ENCODE data around the gene TBX15.

TBX15 gene

DNA sequence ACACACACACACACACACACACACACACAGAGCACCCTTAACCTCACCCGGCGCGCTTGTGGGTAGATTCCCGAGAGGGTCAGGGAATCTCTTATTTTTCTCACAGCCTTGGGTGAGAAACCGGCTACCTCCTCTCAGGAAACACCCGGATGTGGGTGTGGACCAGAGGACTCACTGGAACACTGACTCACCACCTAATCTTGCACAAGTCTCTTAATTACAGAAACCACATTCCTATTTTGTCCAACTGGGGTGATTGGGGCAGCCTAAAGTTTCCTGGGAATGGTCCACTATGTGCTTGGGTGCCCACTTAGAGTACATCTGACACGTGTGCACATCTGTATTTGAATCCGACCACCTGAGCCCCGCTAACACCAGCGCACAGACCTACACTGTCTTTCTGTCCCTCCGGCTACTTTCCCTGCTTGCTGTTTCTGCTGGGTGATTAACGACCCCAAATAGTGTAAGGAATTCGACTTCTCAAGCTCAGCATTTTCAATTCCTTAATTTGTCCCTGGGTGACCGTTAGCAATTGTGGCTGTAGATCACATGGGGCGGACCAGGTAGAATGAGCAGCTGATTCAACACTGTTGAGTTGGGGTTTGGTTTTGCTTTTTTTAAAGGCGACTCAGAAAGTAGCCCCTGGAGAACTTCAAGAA, 14.0 kb upstream of the TBX15 start:
- Histone ChIP-seq H3K4me2 (ENCODE audit: low read depth, low read length, poor library complexity, severe bottlenecking) (no peak overlapping the region), H3K36me3 (ENCODE audit: low read length) (no peaks in the 10 kb centered on the region), H3K4me3 (ENCODE audit: insufficient read depth, low read length, poor library complexity, severe bottlenecking) (no peak overlapping the region), H2AFZ (ENCODE audit: low read depth, low read length, severe bottlenecking) (no peak overlapping the region), H3K9me2 (replicated peaks; ENCODE audit: insufficient read depth, low read length) (no peaks in the 10 kb centered on the region), H3K79me2 (ENCODE audit: insufficient read depth, low read length) (no peaks in the 10 kb centered on the region), H3K27me3 (ENCODE audit: low read length) (no peaks in the 10 kb centered on the region), H3K27ac (ENCODE audit: low read depth, low read length) (no peak overlapping the region), H3F3A (ENCODE audit: insufficient read depth) (no peaks in the 10 kb centered on the region), H3K9ac (ENCODE audit: low read length) (no peak overlapping the region), H4K20me1 (ENCODE audit: low read depth, low read length) (no peaks in the 10 kb centered on the region), H3K9me3 (ENCODE audit: insufficient read depth, low read length) (no peaks in the 10 kb centered on the region)
- TF ChIP-seq EZH2phosphoT487 (conservative IDR thresholded peaks at IDR 0.05; ENCODE audit: low read length) = no peak
- TF ChIP-seq, protein P1, sequence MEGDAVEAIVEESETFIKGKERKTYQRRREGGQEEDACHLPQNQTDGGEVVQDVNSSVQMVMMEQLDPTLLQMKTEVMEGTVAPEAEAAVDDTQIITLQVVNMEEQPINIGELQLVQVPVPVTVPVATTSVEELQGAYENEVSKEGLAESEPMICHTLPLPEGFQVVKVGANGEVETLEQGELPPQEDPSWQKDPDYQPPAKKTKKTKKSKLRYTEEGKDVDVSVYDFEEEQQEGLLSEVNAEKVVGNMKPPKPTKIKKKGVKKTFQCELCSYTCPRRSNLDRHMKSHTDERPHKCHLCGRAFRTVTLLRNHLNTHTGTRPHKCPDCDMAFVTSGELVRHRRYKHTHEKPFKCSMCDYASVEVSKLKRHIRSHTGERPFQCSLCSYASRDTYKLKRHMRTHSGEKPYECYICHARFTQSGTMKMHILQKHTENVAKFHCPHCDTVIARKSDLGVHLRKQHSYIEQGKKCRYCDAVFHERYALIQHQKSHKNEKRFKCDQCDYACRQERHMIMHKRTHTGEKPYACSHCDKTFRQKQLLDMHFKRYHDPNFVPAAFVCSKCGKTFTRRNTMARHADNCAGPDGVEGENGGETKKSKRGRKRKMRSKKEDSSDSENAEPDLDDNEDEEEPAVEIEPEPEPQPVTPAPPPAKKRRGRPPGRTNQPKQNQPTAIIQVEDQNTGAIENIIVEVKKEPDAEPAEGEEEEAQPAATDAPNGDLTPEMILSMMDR (IDR thresholded peaks at IDR 0.05; ENCODE audit: insufficient read depth, low read length, poor library complexity, severe bottlenecking) = no peak

DNA sequence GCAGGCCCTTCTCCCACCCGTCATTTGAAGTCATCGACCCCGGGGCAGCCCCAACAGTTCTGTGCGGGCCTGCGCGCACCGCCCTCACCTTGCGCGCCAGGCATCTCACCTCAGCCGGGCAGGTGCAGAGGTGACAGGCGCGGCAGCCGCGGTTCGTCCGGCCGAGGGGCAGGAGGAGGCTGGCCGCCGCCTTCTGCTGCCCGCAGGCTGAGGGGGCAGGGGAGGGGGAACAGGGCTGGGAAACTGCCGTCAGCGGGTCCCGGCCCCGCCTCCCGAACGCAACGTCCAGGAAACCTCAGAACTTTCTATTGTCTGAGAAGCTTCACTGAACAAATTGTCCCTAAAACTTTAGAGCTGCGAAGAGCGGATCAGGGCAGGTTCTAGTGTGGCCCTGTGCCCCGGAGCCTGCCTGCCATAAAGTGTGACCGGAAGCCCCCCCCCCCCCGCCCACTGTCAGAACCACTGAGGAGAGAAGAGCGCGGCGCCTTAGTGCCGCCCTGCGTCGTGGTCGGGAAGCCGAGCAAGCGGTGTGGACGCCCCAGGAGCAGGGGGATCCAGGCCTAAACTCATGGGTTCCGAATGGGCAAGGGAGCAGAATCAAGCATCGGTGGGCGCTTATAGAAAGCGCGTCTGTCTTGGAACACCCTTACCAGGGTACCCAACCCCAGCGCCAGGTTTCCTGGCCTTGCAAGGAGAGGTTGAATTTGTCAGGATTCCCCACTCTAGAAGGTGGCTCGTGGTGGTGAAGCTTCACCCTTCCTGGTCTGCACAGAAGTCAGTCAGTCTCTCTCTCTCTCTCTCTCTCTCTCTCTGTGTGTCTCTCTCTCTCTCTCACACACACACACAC, 13.3 kb upstream of the TBX15 start:
- Histone ChIP-seq H3K27ac (ENCODE audit: low read depth, low read length) (no peak overlapping the region), H3K4me2 (ENCODE audit: low read depth, low read length, poor library complexity, severe bottlenecking) (no peak overlapping the region), H2AFZ (ENCODE audit: low read depth, low read length, severe bottlenecking) (no peak overlapping the region), H3K79me2 (ENCODE audit: insufficient read depth, low read length) (no peaks in the 10 kb centered on the region), H4K20me1 (ENCODE audit: low read depth, low read length) (no peaks in the 10 kb centered on the region), H3K4me3 (ENCODE audit: insufficient read depth, low read length, poor library complexity, severe bottlenecking) (no peak overlapping the region), H3K9me3 (ENCODE audit: insufficient read depth, low read length) (no peaks in the 10 kb centered on the region), H3K9ac (ENCODE audit: low read length) (no peak overlapping the region), H3K36me3 (ENCODE audit: low read length) (no peaks in the 10 kb centered on the region), H3K9me2 (replicated peaks; ENCODE audit: insufficient read depth, low read length) (no peaks in the 10 kb centered on the region), H3K27me3 (ENCODE audit: low read length) (no peaks in the 10 kb centered on the region), H3F3A (ENCODE audit: insufficient read depth) (no peaks in the 10 kb centered on the region)
- TF ChIP-seq EZH2phosphoT487 (conservative IDR thresholded peaks at IDR 0.05; ENCODE audit: low read length) = no peak
- TF ChIP-seq, protein P1 (IDR thresholded peaks at IDR 0.05; ENCODE audit: insufficient read depth, low read length, poor library complexity, severe bottlenecking) = no peak

DNA sequence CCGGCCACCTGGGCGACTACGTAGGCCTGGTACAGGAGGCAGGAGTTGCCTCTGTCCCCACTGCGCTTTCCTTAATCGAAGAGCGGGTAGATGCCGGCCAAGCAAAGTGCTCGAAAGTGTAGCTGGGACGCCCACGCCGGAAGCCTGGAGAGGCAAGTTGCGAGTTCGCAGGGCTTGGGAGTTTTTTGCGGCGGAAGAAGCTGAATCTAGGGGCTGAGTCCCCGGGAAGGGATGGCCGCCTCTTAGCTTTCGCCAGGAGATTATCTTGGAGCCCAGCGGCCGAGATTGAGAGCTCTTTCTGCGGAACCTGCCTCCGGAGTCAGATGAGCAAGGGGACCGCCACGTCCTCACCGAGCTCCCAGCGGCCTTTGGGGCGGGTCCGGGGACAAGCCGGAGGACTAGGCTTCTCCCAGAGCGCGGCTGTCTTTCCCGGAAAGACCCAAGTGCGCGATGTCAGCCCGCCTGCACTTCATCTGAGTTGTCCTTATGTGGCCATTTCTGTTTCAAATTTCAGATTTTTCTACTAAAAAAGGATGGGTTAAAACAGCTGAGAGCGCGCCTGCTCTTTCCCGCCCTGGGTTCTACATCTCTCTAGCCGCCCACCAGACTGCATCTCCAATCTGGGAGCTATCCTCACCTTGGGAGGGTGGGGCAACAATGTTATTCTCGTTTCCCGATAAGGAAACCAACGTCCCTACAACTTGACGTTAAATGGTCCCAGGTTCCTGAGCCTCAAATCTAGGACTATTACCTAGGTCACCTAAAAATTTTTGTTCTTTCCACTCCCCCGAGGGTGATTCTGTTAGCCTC, 12.4 kb upstream of the TBX15 start:
- Histone ChIP-seq H3K9ac (ENCODE audit: low read length) (no peak overlapping the region), H3K4me3 (ENCODE audit: insufficient read depth, low read length, poor library complexity, severe bottlenecking) (no peak overlapping the region), H3K36me3 (ENCODE audit: low read length) (no peaks in the 10 kb centered on the region), H2AFZ (ENCODE audit: low read depth, low read length, severe bottlenecking) (no peak overlapping the region), H3K27me3 (ENCODE audit: low read length) (no peaks in the 10 kb centered on the region), H3K9me2 (replicated peaks; ENCODE audit: insufficient read depth, low read length) (no peaks in the 10 kb centered on the region), H3F3A (ENCODE audit: insufficient read depth) (no peaks in the 10 kb centered on the region), H3K79me2 (ENCODE audit: insufficient read depth, low read length) (no peaks in the 10 kb centered on the region), H3K4me2 (ENCODE audit: low read depth, low read length, poor library complexity, severe bottlenecking) (no peak overlapping the region), H4K20me1 (ENCODE audit: low read depth, low read length) (no peaks in the 10 kb centered on the region), H3K27ac (ENCODE audit: low read depth, low read length) (no peak overlapping the region), H3K9me3 (ENCODE audit: insufficient read depth, low read length) (no peaks in the 10 kb centered on the region)
- TF ChIP-seq, protein P1 (IDR thresholded peaks at IDR 0.05; ENCODE audit: insufficient read depth, low read length, poor library complexity, severe bottlenecking) = no peak
- TF ChIP-seq EZH2phosphoT487 (conservative IDR thresholded peaks at IDR 0.05; ENCODE audit: low read length) = no peak

Measured in SU-DHL-6 (cell line).